PFSK-1 (cell line): ENCODE measurements around the gene KLHDC7B.

Experiments
- FOXP2 ChIP-seq: optimal IDR thresholded peaks from 2 replicates; pipeline ENCODE3; 2011; ENCODE audit warnings: borderline replicate concordance, control low read depth, inconsistent platforms; ENCODE audit not compliant: insufficient read depth; ENCODE audit errors: extremely low read length, extremely low read depth
- POLR2AphosphoS5 ChIP-seq: IDR thresholded peaks from 2 replicates; pipeline ENCODE4 v1.6.1; 2012; ENCODE audit warnings: low read depth, mild to moderate bottlenecking, control low read depth, low read length, moderate library complexity
- TAF1 ChIP-seq: IDR thresholded peaks from 2 replicates; pipeline ENCODE4 v1.6.1; 2012; ENCODE audit warnings: low read length, control low read depth, borderline replicate concordance; ENCODE audit not compliant: insufficient read depth
- TF ChIP-seq, protein P1 (sequence below), 2 experiments: IDR thresholded peaks; 2 replicates each; pipeline versions ENCODE4 v1.6.1 to v1.8.0; 2011 to 2012; ENCODE audit warnings: low read depth in 2 of 2, low read length in 2 of 2, control low read depth in 1 of 2, inconsistent platforms in 1 of 2, mild to moderate bottlenecking in 1 of 2, moderate library complexity in 1 of 2; ENCODE audit not compliant: insufficient read depth in 1 of 2

- TF ChIP-seq POLR2AphosphoS5 (no peak), TAF1 (no peak), FOXP2 (no peak)
- TF ChIP-seq, protein P1, sequence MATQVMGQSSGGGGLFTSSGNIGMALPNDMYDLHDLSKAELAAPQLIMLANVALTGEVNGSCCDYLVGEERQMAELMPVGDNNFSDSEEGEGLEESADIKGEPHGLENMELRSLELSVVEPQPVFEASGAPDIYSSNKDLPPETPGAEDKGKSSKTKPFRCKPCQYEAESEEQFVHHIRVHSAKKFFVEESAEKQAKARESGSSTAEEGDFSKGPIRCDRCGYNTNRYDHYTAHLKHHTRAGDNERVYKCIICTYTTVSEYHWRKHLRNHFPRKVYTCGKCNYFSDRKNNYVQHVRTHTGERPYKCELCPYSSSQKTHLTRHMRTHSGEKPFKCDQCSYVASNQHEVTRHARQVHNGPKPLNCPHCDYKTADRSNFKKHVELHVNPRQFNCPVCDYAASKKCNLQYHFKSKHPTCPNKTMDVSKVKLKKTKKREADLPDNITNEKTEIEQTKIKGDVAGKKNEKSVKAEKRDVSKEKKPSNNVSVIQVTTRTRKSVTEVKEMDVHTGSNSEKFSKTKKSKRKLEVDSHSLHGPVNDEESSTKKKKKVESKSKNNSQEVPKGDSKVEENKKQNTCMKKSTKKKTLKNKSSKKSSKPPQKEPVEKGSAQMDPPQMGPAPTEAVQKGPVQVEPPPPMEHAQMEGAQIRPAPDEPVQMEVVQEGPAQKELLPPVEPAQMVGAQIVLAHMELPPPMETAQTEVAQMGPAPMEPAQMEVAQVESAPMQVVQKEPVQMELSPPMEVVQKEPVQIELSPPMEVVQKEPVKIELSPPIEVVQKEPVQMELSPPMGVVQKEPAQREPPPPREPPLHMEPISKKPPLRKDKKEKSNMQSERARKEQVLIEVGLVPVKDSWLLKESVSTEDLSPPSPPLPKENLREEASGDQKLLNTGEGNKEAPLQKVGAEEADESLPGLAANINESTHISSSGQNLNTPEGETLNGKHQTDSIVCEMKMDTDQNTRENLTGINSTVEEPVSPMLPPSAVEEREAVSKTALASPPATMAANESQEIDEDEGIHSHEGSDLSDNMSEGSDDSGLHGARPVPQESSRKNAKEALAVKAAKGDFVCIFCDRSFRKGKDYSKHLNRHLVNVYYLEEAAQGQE (IDR thresholded peaks at IDR 0.05; ENCODE audit: insufficient read depth in 1 of 2, low read depth in 2 of 2, low read length in 2 of 2): no peak
Measured at GRCh38 chr22:50569041-50569459, 23.4 kb downstream of the KLHDC7B start.
